Rectal smooth muscle tissue (tissue), 1 donor: Measurements from ENCODE around the gene RTP3.
"Not testable (repeated sequence)": the region's sequence is repeated elsewhere in the genome, so short reads cannot be mapped to it uniquely, and the experiment has no call there.

ENCODE experiments used
- H3K27ac ChIP-seq: one replicate; pipeline ENCODE4 v1.7.0; 2013; ENCODE audit warnings: low read depth, low read length, inconsistent platforms
- H3K27me3 ChIP-seq: one replicate; pipeline ENCODE4 v1.7.0; 2013; ENCODE audit warnings: low read length; ENCODE audit not compliant: control insufficient read depth, insufficient read depth
- H3K36me3 ChIP-seq: one replicate; pipeline ENCODE4 v1.7.0; 2013; ENCODE audit warnings: low read length; ENCODE audit not compliant: control insufficient read depth, insufficient read depth
- H3K4me1 ChIP-seq: one replicate; pipeline ENCODE4 v1.7.0; 2013; ENCODE audit warnings: low read length; ENCODE audit not compliant: control insufficient read depth, insufficient read depth
- H3K4me3 ChIP-seq: one replicate; pipeline ENCODE4 v1.7.0; 2013; ENCODE audit warnings: low read length
- H3K9ac ChIP-seq: one replicate; pipeline ENCODE4 v1.7.0; 2013; ENCODE audit warnings: low read length

RTP3 gene

GRCh38 chr3:46485779-46486175 lies 12.0 kb upstream of the RTP3 start:
- Histone ChIP-seq H3K9ac (no peak overlapping the region), H3K27me3 (no peaks in the 10 kb centered on the region), H3K27ac (no peak overlapping the region), H3K4me3 (no peak overlapping the region), H3K4me1 (no peaks in the 10 kb centered on the region), H3K36me3 (no peaks in the 10 kb centered on the region)

- H3K27ac ChIP-seq = no peak overlapping the region
- H3K9ac ChIP-seq = no peak overlapping the region
These were observed 8.9 kb upstream of the RTP3 start for GRCh38 chr3:46488735-46489361.

GRCh38 chr3:46489381-46489780 lies 8.4 kb upstream of the RTP3 start:
- Histone ChIP-seq H3K9ac (no peak overlapping the region), H3K27me3 (no peaks in the 10 kb centered on the region), H3K27ac (no peak overlapping the region), H3K4me1 (no peaks in the 10 kb centered on the region), H3K36me3 (no peaks in the 10 kb centered on the region), H3K4me3 (no peak overlapping the region)

More at GRCh38 chr3:46488735-46489361, 8.9 kb upstream of the RTP3 start:
- no peaks in the 10 kb centered on the region for H3K4me1 ChIP-seq
- no peaks in the 10 kb centered on the region for H3K36me3 ChIP-seq
- no peaks in the 10 kb centered on the region for H3K27me3 ChIP-seq
- H3K4me3 ChIP-seq = peak overlapping the region; percentile 38

- no peak overlapping the region for H3K4me3 ChIP-seq
- H3K27me3 ChIP-seq = no peaks in the 10 kb centered on the region
- H3K36me3 ChIP-seq = no peaks in the 10 kb centered on the region
- H3K9ac ChIP-seq = no peak overlapping the region
- H3K4me1 ChIP-seq = no peaks in the 10 kb centered on the region
- no peak overlapping the region for H3K27ac ChIP-seq
These were observed 7.9 kb upstream of the RTP3 start for GRCh38 chr3:46489875-46490274.

GRCh38 chr3:46490338-46491084 lies 7.3 kb upstream of the RTP3 start:
- Histone ChIP-seq H3K27me3 (no peaks in the 10 kb centered on the region), H3K4me3 (no peak overlapping the region), H3K9ac (no peak overlapping the region), H3K36me3 (no peaks in the 10 kb centered on the region), H3K4me1 (no peaks in the 10 kb centered on the region), H3K27ac (no peak overlapping the region)

GRCh38 chr3:46491089-46492070 lies 6.4 kb upstream of the RTP3 start:
- Histone ChIP-seq H3K4me1 (no peaks in the 10 kb centered on the region), H3K27ac (no peak overlapping the region), H3K4me3 (no peak overlapping the region), H3K36me3 (no peaks in the 10 kb centered on the region), H3K27me3 (no peaks in the 10 kb centered on the region), H3K9ac (no peak overlapping the region)

GRCh38 chr3:46492890-46493547 lies 4.8 kb upstream of the RTP3 start:
- no peak overlapping the region for H3K4me3 ChIP-seq
- no peak overlapping the region for H3K27ac ChIP-seq
- no peaks in the 10 kb centered on the region for H3K4me1 ChIP-seq
- H3K36me3 ChIP-seq = no peaks in the 10 kb centered on the region
- no peaks in the 10 kb centered on the region for H3K27me3 ChIP-seq
- no peak overlapping the region for H3K9ac ChIP-seq

GRCh38 chr3:46494491-46494890 lies 3.3 kb upstream of the RTP3 start:
- H3K4me1 ChIP-seq, H3K27ac ChIP-seq, H3K9ac ChIP-seq, H3K27me3 ChIP-seq, H3K36me3 ChIP-seq, H3K4me3 ChIP-seq: not testable (repeated sequence)

GRCh38 chr3:46495901-46496456 lies 1.8 kb upstream of the RTP3 start:
- Histone ChIP-seq H3K27ac (no peak overlapping the region), H3K4me3 (no peak overlapping the region), H3K9ac (no peak overlapping the region), H3K4me1 (no peaks in the 10 kb centered on the region), H3K27me3 (no peaks in the 10 kb centered on the region), H3K36me3 (no peaks in the 10 kb centered on the region)

- no peak overlapping the region for H3K4me3 ChIP-seq
- H3K27me3 ChIP-seq = no peaks in the 10 kb centered on the region
- H3K27ac ChIP-seq = no peak overlapping the region
- no peak overlapping the region for H3K9ac ChIP-seq
- H3K4me1 ChIP-seq = no peaks in the 10 kb centered on the region
- H3K36me3 ChIP-seq = no peaks in the 10 kb centered on the region
These were observed 825 bp upstream of the RTP3 start for GRCh38 chr3:46496746-46497555.

- Histone ChIP-seq H3K27ac (no peak overlapping the region), H3K9ac (no peak overlapping the region), H3K36me3 (no peaks in the 10 kb centered on the region), H3K4me3 (no peak overlapping the region), H3K4me1 (no peaks in the 10 kb centered on the region), H3K27me3 (no peaks in the 10 kb centered on the region)
These were observed 1.2 kb downstream of the RTP3 start for GRCh38 chr3:46498916-46499519.
